Mesenchymal stem cell (in vitro differentiated cells and primary cell): Measurements from ENCODE around the gene DCAF8.

Experiments used
- DNase-seq: peaks from one replicate; pipeline ENCODE4 v3.0.0-alpha.2; 2013
- H2AFZ ChIP-seq: one replicate; pipeline ENCODE4 v1.6.1; 2013; ENCODE audit warnings: low read depth, mild to moderate bottlenecking, control low read depth, inconsistent platforms, low read length, moderate library complexity
- H2AK5ac ChIP-seq: 2 replicates; pipeline ENCODE4 v1.6.1; 2013; ENCODE audit warnings: low read length, moderate library complexity, mild to moderate bottlenecking, inconsistent platforms; ENCODE audit not compliant: severe bottlenecking
- H2BK120ac ChIP-seq: one replicate; pipeline ENCODE4 v1.6.1; 2013; ENCODE audit warnings: low read depth, mild to moderate bottlenecking, inconsistent platforms, low read length, moderate library complexity
- H2BK12ac ChIP-seq, 2 experiments: one replicate each; pipeline ENCODE4 v1.6.1; 2013; ENCODE audit warnings: inconsistent platforms in 2 of 2, low read length in 2 of 2, mild to moderate bottlenecking in 2 of 2, moderate library complexity in 2 of 2, control low read depth in 1 of 2
- H2BK15ac ChIP-seq: one replicate; pipeline ENCODE4 v1.6.1; 2013; ENCODE audit warnings: mild to moderate bottlenecking, low read depth, inconsistent platforms; ENCODE audit not compliant: poor library complexity, severe bottlenecking
- H2BK5ac ChIP-seq: 2 replicates; pipeline ENCODE4 v1.6.1; 2013; ENCODE audit warnings: low read depth, mild to moderate bottlenecking, low read length, control low read depth, inconsistent platforms; ENCODE audit not compliant: poor library complexity, severe bottlenecking
- H3K14ac ChIP-seq, 2 experiments: one replicate each; pipeline ENCODE4 v1.6.1; 2013; ENCODE audit warnings: inconsistent platforms in 2 of 2, low read length in 2 of 2, control low read depth in 1 of 2, mild to moderate bottlenecking in 1 of 2, moderate library complexity in 1 of 2
- H3K18ac ChIP-seq, 2 experiments: one replicate each; pipeline ENCODE4 v1.6.1; 2013; ENCODE audit warnings: inconsistent platforms in 2 of 2, low read length in 2 of 2, control low read depth in 1 of 2, low read depth in 1 of 2, mild to moderate bottlenecking in 1 of 2
- H3K23ac ChIP-seq, 2 experiments: one replicate each; pipeline ENCODE4 v1.6.1; 2013; ENCODE audit warnings: inconsistent platforms in 2 of 2, low read length in 2 of 2, mild to moderate bottlenecking in 2 of 2, moderate library complexity in 2 of 2, control low read depth in 1 of 2
- H3K27ac ChIP-seq: 2 replicates; pipeline ENCODE4 v1.5.1; 2013; ENCODE audit warnings: mild to moderate bottlenecking, moderate library complexity, low read length, control low read depth, inconsistent platforms; ENCODE audit not compliant: poor library complexity, severe bottlenecking
- H3K27me3 ChIP-seq, 2 experiments: 2 replicates each; pipeline versions ENCODE4 v1.6.1 to v1.7.0; 2013; ENCODE audit warnings: low read length in 2 of 2, mild to moderate bottlenecking in 2 of 2, moderate library complexity in 2 of 2, control low read depth in 1 of 2, inconsistent platforms in 1 of 2; ENCODE audit not compliant: control insufficient read depth in 1 of 2, insufficient read depth in 1 of 2
- H3K36me3 ChIP-seq, 2 experiments: 2 replicates each; pipeline versions ENCODE4 v1.6.1 to v1.7.0; 2013; ENCODE audit warnings: low read length in 2 of 2, control low read depth in 1 of 2, inconsistent platforms in 1 of 2, low read depth in 1 of 2, mild to moderate bottlenecking in 1 of 2; ENCODE audit not compliant: insufficient read depth in 2 of 2, control insufficient read depth in 1 of 2
- H3K4ac ChIP-seq, 2 experiments: one replicate each; pipeline ENCODE4 v1.6.1; 2013; ENCODE audit warnings: inconsistent platforms in 2 of 2, low read length in 2 of 2, mild to moderate bottlenecking in 2 of 2, moderate library complexity in 2 of 2, control low read depth in 1 of 2, low read depth in 1 of 2
- H3K4me1 ChIP-seq: 2 replicates; pipeline ENCODE4 v1.6.1; 2013; ENCODE audit warnings: low read depth, low read length, control low read depth; ENCODE audit not compliant: control insufficient read depth, insufficient read depth
- H3K4me2 ChIP-seq: 2 replicates; pipeline ENCODE4 v1.6.1; 2013; ENCODE audit warnings: low read length, mild to moderate bottlenecking, inconsistent platforms; ENCODE audit not compliant: poor library complexity, severe bottlenecking
- H3K4me3 ChIP-seq, 2 experiments: 2 replicates each; pipeline versions ENCODE4 v1.5.1 to v1.7.0; 2013; ENCODE audit warnings: low read length in 2 of 2, mild to moderate bottlenecking in 2 of 2, control low read depth in 1 of 2, low read depth in 1 of 2; ENCODE audit not compliant: insufficient read depth in 1 of 2
- H3K79me1 ChIP-seq: replicated peaks from 2 replicates; pipeline ENCODE4 v1.6.1; 2013; ENCODE audit warnings: mild to moderate bottlenecking, control low read depth, low read length, inconsistent platforms; ENCODE audit not compliant: poor library complexity, severe bottlenecking
- H3K9ac ChIP-seq: 2 replicates; pipeline ENCODE4 v1.7.0; 2013; ENCODE audit warnings: mild to moderate bottlenecking, low read length, moderate library complexity
- H3K9me3 ChIP-seq: 2 replicates; pipeline ENCODE4 v1.7.0; 2013; ENCODE audit warnings: mild to moderate bottlenecking, low read length; ENCODE audit not compliant: control insufficient read depth
- H4K8ac ChIP-seq: one replicate; pipeline ENCODE4 v1.6.1; 2013; ENCODE audit warnings: inconsistent platforms, mild to moderate bottlenecking, low read length, moderate library complexity
- H4K91ac ChIP-seq: one replicate; pipeline ENCODE4 v1.6.1; 2013; ENCODE audit warnings: mild to moderate bottlenecking, low read length, inconsistent platforms
- WGBS: methylation state at CpG from one replicate; pipeline ENCODE4 v1.1.7; 2013; ENCODE audit warnings: mixed read lengths; 5-methylcytosine and 5-hydroxymethylcytosine counted together

DCAF8 gene

GRCh38 chr1:160221089-160221488, 41.3 kb downstream of the DCAF8 start:
- Histone ChIP-seq H3K4me1 (peaks cover 11% of the 10 kb centered on the region), H3K4me3 (no peak overlapping the region), H2BK5ac (no peak overlapping the region), H3K23ac (no peak overlapping the region), H3K27me3 (no peaks in the 10 kb centered on the region), H3K4ac (no peak overlapping the region), H3K18ac (no peak overlapping the region), H2BK120ac (no peak overlapping the region), H4K8ac (no peak overlapping the region), H3K27ac (no peak overlapping the region), H3K9me3 (no peaks in the 10 kb centered on the region), H2AFZ (no peak overlapping the region), H4K91ac (no peak overlapping the region), H3K9ac (no peak overlapping the region), H2BK15ac (no peak overlapping the region), H2BK12ac (no peak overlapping the region), H2AK5ac (no peak overlapping the region), H3K14ac (no peak overlapping the region), H3K4me2 (no peak overlapping the region), H3K36me3 (peaks cover 37 to 92% of the 10 kb centered on the region in 2 experiments), H3K79me1 (peaks cover 8% of the 10 kb centered on the region)
- peak; percentile 17 for DNase-seq

GRCh38 chr1:160220301-160220700, 42.0 kb downstream of the DCAF8 start:
- H2AFZ ChIP-seq: no peak overlapping the region
- no peak overlapping the region for H3K4ac ChIP-seq
- no peak overlapping the region for H2BK15ac ChIP-seq
- DNase-seq: no peak
- no peak overlapping the region for H2BK120ac ChIP-seq
- peak overlapping the region; percentile 35 for H2BK5ac ChIP-seq
- peak overlapping the region; percentile 75 for H3K9ac ChIP-seq
- no peak overlapping the region for H3K4me3 ChIP-seq
- WGBS: 96% methylated on average over 2 of the region's 2 CpGs
- no peak overlapping the region for H3K4me2 ChIP-seq
- no peak overlapping the region for H3K14ac ChIP-seq
- H3K27ac ChIP-seq: no peak overlapping the region
- peaks cover 33 to 92% of the 10 kb centered on the region in 2 experiments for H3K36me3 ChIP-seq
- H3K4me1 ChIP-seq: peaks cover 11% of the 10 kb centered on the region
- H3K18ac ChIP-seq: no peak overlapping the region
- no peaks in the 10 kb centered on the region for H3K27me3 ChIP-seq
- H2BK12ac ChIP-seq: no peak overlapping the region
- no peak overlapping the region for H3K23ac ChIP-seq
- no peak overlapping the region for H4K8ac ChIP-seq
- H3K9me3 ChIP-seq: no peaks in the 10 kb centered on the region
- no peak overlapping the region for H4K91ac ChIP-seq
- peaks cover 8% of the 10 kb centered on the region for H3K79me1 ChIP-seq
- no peak overlapping the region for H2AK5ac ChIP-seq

- no peak overlapping the region for H4K91ac ChIP-seq
- no peaks in the 10 kb centered on the region for H3K9me3 ChIP-seq
- peak overlapping the region; percentile 3 for H3K27ac ChIP-seq
- no peak overlapping the region for H3K4ac ChIP-seq
- no peak overlapping the region for H2AFZ ChIP-seq
- peak overlapping the region; percentile 49 for H2AK5ac ChIP-seq
- H3K36me3 ChIP-seq: peaks cover 31 to 92% of the 10 kb centered on the region in 2 experiments
- peaks cover 11% of the 10 kb centered on the region for H3K4me1 ChIP-seq
- no peak overlapping the region for H3K14ac ChIP-seq
- no peak overlapping the region for H4K8ac ChIP-seq
- 53% methylated on average over 4 of the region's 4 CpGs for WGBS
- H2BK5ac ChIP-seq: no peak overlapping the region
- no peak overlapping the region for H3K4me2 ChIP-seq
- DNase-seq: peak; percentile 80
- H3K27me3 ChIP-seq: no peaks in the 10 kb centered on the region
- H3K4me3 ChIP-seq: peak overlapping the region in 1 of 2 experiments; percentile 9
- no peak overlapping the region for H2BK15ac ChIP-seq
- H2BK120ac ChIP-seq: no peak overlapping the region
- no peak overlapping the region for H3K18ac ChIP-seq
- peak overlapping the region; percentile 75 for H3K9ac ChIP-seq
- H3K23ac ChIP-seq: no peak overlapping the region
- no peak overlapping the region for H2BK12ac ChIP-seq
- peaks cover 6% of the 10 kb centered on the region for H3K79me1 ChIP-seq
Observed at GRCh38 chr1:160219062-160219929, 43.1 kb downstream of the DCAF8 start.

- H3K79me1 ChIP-seq: peaks cover 18% of the 10 kb centered on the region
- H2AK5ac ChIP-seq: no peak overlapping the region
- 97% methylated on average over 10 of the region's 10 CpGs for WGBS
- H2BK15ac ChIP-seq: no peak overlapping the region
- no peaks in the 10 kb centered on the region for H3K27me3 ChIP-seq
- no peak overlapping the region for H3K4ac ChIP-seq
- H3K4me1 ChIP-seq: peaks cover 11% of the 10 kb centered on the region
- DNase-seq: no peak
- H2BK12ac ChIP-seq: no peak overlapping the region
- no peak overlapping the region for H2BK120ac ChIP-seq
- peak overlapping the region; percentile 75 for H3K9ac ChIP-seq
- H3K27ac ChIP-seq: peak overlapping the region; percentile 44
- H3K36me3 ChIP-seq: peaks cover 42 to 92% of the 10 kb centered on the region in 2 experiments
- no peak overlapping the region for H4K91ac ChIP-seq
- no peak overlapping the region for H2BK5ac ChIP-seq
- H2AFZ ChIP-seq: no peak overlapping the region
- H3K14ac ChIP-seq: no peak overlapping the region
- no peak overlapping the region for H3K4me2 ChIP-seq
- H3K9me3 ChIP-seq: no peaks in the 10 kb centered on the region
- no peak overlapping the region for H3K23ac ChIP-seq
- peak overlapping the region in 1 of 2 experiments; percentile 10 for H3K4me3 ChIP-seq
- H3K18ac ChIP-seq: peak overlapping the region in 1 of 2 experiments; percentile 16
- no peak overlapping the region for H4K8ac ChIP-seq
Observed at GRCh38 chr1:160217481-160218051, 44.8 kb downstream of the DCAF8 start.
